HG03442 (cell line): ENCODE results near the gene SLITRK1.

Experiments used
- ATAC-seq: cut with Tn5 transposase; IDR thresholded peaks from one replicate; pipeline ENCODE4 v1.9.1; 2021; ENCODE audit warnings: mild to moderate bottlenecking, moderate library complexity; ENCODE audit not compliant: unreplicated experiment

Gene SLITRK1

GRCh38 chr13:83867708-83868107, 14.6 kb downstream of the SLITRK1 start:
- no peak for ATAC-seq

- no peak for ATAC-seq
Observed at GRCh38 chr13:83865161-83866137, 16.8 kb downstream of the SLITRK1 start.

GRCh38 chr13:83853771-83854170, 28.5 kb downstream of the SLITRK1 start:
- no peak for ATAC-seq

GRCh38 chr13:83845106-83845505, 37.2 kb downstream of the SLITRK1 start:
- ATAC-seq: no peak

GRCh38 chr13:83839146-83839545, 43.1 kb downstream of the SLITRK1 start:
- no peak for ATAC-seq

- no peak for ATAC-seq
Observed at GRCh38 chr13:83831796-83832195, 50.5 kb downstream of the SLITRK1 start.

GRCh38 chr13:83829810-83830209, 52.5 kb downstream of the SLITRK1 start:
- ATAC-seq: no peak

- ATAC-seq: no peak
Observed at GRCh38 chr13:83827338-83827737, 54.9 kb downstream of the SLITRK1 start.
